ENCODE results near the gene SLC25A4. TPM values are rescaled to one million over a fixed set of nuclear protein-coding genes. Genes with fewer than 3 reads are reported as not detected.

The SLC25A4 gene
- total RNA-seq, 1 experiment from 2014 or later, result 40.2 TPM

- peak; percentile 96 for TF ChIP-seq HMGXB4 (CRISPR knock-in tag; IDR thresholded peaks at IDR 0.05)
- no peak for TF ChIP-seq GTF2I (CRISPR knock-in tag; conservative IDR thresholded peaks at IDR 0.05)
- TF ChIP-seq NFYB (CRISPR knock-in tag; conservative IDR thresholded peaks at IDR 0.05; ENCODE audit: low read depth), result peak; percentile 78
- TF ChIP-seq CDX4 (CRISPR knock-in tag; IDR thresholded peaks at IDR 0.05; ENCODE audit: borderline replicate concordance), result no peak
- peak; percentile 94; the same call in 1 of the 2 replicates for TF ChIP-seq KAT7 (CRISPR knock-in tag; IDR thresholded peaks at IDR 0.05; ENCODE audit: borderline replicate concordance)
- peak; percentile 36; the same call in 1 of the 2 replicates for TF ChIP-seq SMAD3 (CRISPR knock-in tag; IDR thresholded peaks at IDR 0.05; ENCODE audit: borderline replicate concordance)
- no peak for TF ChIP-seq AFF4 (CRISPR knock-in tag; IDR thresholded peaks at IDR 0.05; ENCODE audit: borderline replicate concordance)
- TF ChIP-seq ZNF138 (CRISPR knock-in tag; conservative IDR thresholded peaks at IDR 0.05), result no peak
- peak; percentile 90; the same call in 1 of the 2 replicates for TF ChIP-seq ETV6 (CRISPR knock-in tag; IDR thresholded peaks at IDR 0.05)
- TF ChIP-seq FOXP1 (CRISPR knock-in tag; IDR thresholded peaks at IDR 0.05; ENCODE audit: borderline replicate concordance), result peak; percentile 93
- peak; percentile 76; the same call in 1 of the 2 replicates for TF ChIP-seq ZBTB43 (CRISPR knock-in tag; IDR thresholded peaks at IDR 0.05)
- peak; percentile 23; the same call in 1 of the 2 replicates for TF ChIP-seq ZNF423 (CRISPR knock-in tag; IDR thresholded peaks at IDR 0.05)
- TF ChIP-seq MLX (CRISPR knock-in tag; IDR thresholded peaks at IDR 0.05), result 0 out of 2 replicates have a peak, but pooled peaks have one; percentile 79
- TF ChIP-seq CREM (CRISPR knock-in tag; IDR thresholded peaks at IDR 0.05), result peak; percentile 75; the same call in 1 of the 2 replicates
- TF ChIP-seq ATF1 (CRISPR knock-in tag; IDR thresholded peaks at IDR 0.05), result no peak
- no peak for TF ChIP-seq SOX15 (CRISPR knock-in tag; IDR thresholded peaks at IDR 0.05)
- peak; percentile 55; the same call in 1 of the 2 replicates for TF ChIP-seq ZNF263 (CRISPR knock-in tag; IDR thresholded peaks at IDR 0.05; ENCODE audit: low read depth)
- peak; percentile 67 for TF ChIP-seq TEAD1 (CRISPR knock-in tag; IDR thresholded peaks at IDR 0.05)
- peak; percentile 87 for TF ChIP-seq ESRRA (CRISPR knock-in tag; IDR thresholded peaks at IDR 0.05; ENCODE audit: borderline replicate concordance)
- TF ChIP-seq SP1 (CRISPR knock-in tag; conservative IDR thresholded peaks at IDR 0.05), result peak; percentile 86
- peak; percentile 67; the same call in 1 of the 2 replicates for TF ChIP-seq RELA (CRISPR knock-in tag; IDR thresholded peaks at IDR 0.05; ENCODE audit: borderline replicate concordance)
- peak; percentile 76; the same call in 1 of the 2 replicates for TF ChIP-seq FOXK1 (CRISPR knock-in tag; IDR thresholded peaks at IDR 0.05)
- TF ChIP-seq PRDM15 (CRISPR knock-in tag; IDR thresholded peaks at IDR 0.05), result peak; percentile 29; the same call in 1 of the 2 replicates
- no peak for TF ChIP-seq ATF6 (CRISPR knock-in tag; IDR thresholded peaks at IDR 0.05)
Measured at GRCh38 chr4:185142912-185143600, at the start of gene SLC25A4 (continued).

All from WTC11 (cell line).